ENCODE measurements around the gene PEPD.

DNA sequence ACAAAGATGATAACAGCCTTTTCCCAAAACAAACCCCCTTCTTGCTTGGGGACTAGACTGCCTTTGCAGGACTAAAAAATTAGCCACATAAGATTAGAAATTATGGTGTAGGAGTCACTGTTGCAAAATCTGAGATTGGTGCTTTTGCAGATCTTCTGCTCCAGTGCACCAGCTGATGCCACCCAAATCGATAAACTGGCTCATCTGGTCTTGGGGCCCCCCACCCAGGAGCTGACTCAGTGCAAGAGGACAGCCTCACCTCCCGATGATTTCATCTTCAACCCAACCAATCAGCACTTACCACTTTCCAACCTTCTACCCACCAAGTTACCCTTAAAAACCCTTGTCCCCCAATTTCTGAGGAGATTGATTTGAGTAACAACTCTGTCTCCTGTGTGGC is 47.1 kb upstream of the PEPD start:
- no peak for TF ChIP-seq GATA2 (IDR thresholded peaks at IDR 0.05; ENCODE audit: low read depth, low read length)
- TF ChIP-seq GATA3 (IDR thresholded peaks at IDR 0.05; ENCODE audit: low read depth, low read length) = no peak

Data from SH-SY5Y (cell line).